Right cardiac atrium (tissue), 5 donors: ENCODE measurements around the gene CAMSAP1. TPM values are rescaled to one million over a fixed set of nuclear protein-coding genes. Genes with fewer than 3 reads are reported as not detected.

Source experiments
- ATAC-seq, 2 donors: fragments of 200-7000 bp; cut with Tn5 transposase; one replicate each; pipeline versions ENCODE4 v1.8.0 to v1.9.1; 2020; ENCODE audit warnings: moderate library complexity in 2 of 2, mild to moderate bottlenecking in 1 of 2
- DNase-seq, 3 donors: peaks; one replicate each; pipeline ENCODE4 v3.0.0-alpha.2; 2020
- H3K27ac ChIP-seq: one replicate; pipeline ENCODE4 v1.5.1; 2013; ENCODE audit warnings: mild to moderate bottlenecking, low read length, control low read depth, moderate library complexity
- H3K27me3 ChIP-seq: one replicate; pipeline ENCODE4 v1.6.1; 2013; ENCODE audit not compliant: control insufficient read depth, insufficient read depth
- H3K4me1 ChIP-seq: one replicate; pipeline ENCODE4 v1.6.1; 2013; ENCODE audit warnings: low read length; ENCODE audit not compliant: control insufficient read depth, insufficient read depth
- H3K4me3 ChIP-seq: one replicate; pipeline ENCODE4 v1.5.1; 2013; ENCODE audit warnings: low read length, control low read depth
- H3K9me3 ChIP-seq: one replicate; pipeline ENCODE4 v1.6.1; 2013; ENCODE audit warnings: low read length; ENCODE audit not compliant: control insufficient read depth
- WGBS: extraction: QIAGEN DNeasy Blood & Tissue Kit; methylation state at CpG from one replicate; pipeline ENCODE4 v1.1.7; 2013; 5-methylcytosine and 5-hydroxymethylcytosine counted together
- intact Hi-C, 4 donors: fragments of 100-400 bp; cut with DNase I; formaldehyde crosslinking; loops; one replicate each; pipeline versions ENCODE4 v1.11.0 to v1.14.0; 2022 to 2023
- polyA plus RNA-seq: library from polyadenylated mRNA; stranded (reverse); fragments of 200-250 nt; gene quantifications from one replicate; pipeline ENCODE4 v1.2.3, GENCODE V29; 2013
- total RNA-seq, 4 donors: library from RNA; stranded (reverse); fragmentation: NEBNext Ultra II Directional; extraction: Animal tissue kit (Norgen Biotek cat#: 25700); gene quantifications; one replicate each; pipeline ENCODE4 v1.2.1, GENCODE V29; 2021
- donor health status: healthy with polysubstance abuse.
- donor health status: DM: no; HTN: yes; CAD: no.
- donor health status: DM: no; HTN: no; CAD: no.
- donor health status: DM: no; HTN: yes; CAD: no; lungs with severe emphysema.
- donor health status: DM: yes; HTN: yes; CAD: no.

The CAMSAP1 gene
- total and polyA plus RNA-seq, 5 donors = 10.0 to 22.8 (median 18.2) TPM

DNA sequence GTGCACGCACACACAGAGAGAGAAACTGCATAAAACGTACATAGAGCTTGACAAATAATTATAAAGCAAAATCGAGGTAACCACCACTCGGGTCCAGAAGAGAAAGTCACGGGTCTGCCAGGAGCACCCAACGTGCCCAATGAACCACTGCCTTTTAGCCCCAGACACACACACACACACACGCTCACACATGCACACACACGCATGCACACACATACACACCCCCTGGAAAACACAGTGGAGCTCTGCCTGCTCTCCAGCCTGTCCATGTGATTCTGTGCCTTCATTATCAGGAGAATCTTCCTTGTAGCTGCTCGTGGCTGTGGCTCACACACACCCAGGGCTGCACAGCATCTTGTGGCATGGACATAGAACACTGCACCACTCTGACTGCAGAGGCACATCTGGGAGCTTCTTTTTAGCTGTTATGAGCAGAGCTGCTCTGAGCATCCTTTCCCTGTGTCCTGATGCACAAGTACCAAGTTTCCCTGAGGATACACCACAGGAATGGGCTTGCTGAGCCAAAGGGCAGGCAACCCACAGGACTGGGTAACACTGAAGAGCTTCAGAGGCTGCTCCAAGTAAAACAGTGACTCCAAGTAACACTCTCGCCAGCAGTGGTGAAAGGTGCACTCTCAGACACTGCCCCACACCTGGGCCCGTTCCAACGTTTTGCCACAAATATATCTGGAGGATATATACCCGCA is 58.9 kb downstream of the CAMSAP1 start:
- H3K27ac ChIP-seq = no peak overlapping the region
- 88% methylated on average over 13 of the region's 13 CpGs for WGBS

DNA sequence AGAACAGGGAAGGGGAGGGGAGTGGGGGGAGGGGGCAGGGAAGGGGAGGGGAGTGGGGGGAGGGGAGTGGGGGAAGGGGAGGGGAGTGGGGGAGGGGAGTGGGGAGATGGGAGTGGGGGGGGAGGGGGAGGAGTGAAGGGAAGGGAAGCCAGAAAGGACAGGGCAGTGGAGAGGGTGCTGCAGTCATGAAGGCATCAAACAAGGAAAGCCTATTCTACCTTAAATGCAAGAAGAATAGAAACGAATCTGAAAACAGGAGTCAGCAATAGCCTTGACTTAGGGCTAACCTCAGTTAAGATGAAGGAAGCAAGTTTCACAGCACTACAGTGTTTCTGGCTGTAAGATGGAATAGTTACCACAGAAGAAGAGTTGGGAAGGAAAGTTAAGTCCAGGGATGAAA is 59.5 kb downstream of the CAMSAP1 start:
- intact Hi-C loops = no loop called here
- no peaks in the 10 kb centered on the region for H3K9me3 ChIP-seq
- H3K4me3 ChIP-seq = no peak overlapping the region
- no peaks in the 10 kb centered on the region for H3K4me1 ChIP-seq
- WGBS = 42% methylated on average over 1 of the region's 1 CpG
- H3K27me3 ChIP-seq = no peaks in the 10 kb centered on the region
- DNase-seq = no peak
- no peak overlapping the region for H3K27ac ChIP-seq
- ATAC-seq = no peak

More for the DNA sequence above, 58.9 kb downstream of the CAMSAP1 start:
- no peak overlapping the region for H3K4me3 ChIP-seq
- H3K9me3 ChIP-seq = no peaks in the 10 kb centered on the region
- H3K4me1 ChIP-seq = no peaks in the 10 kb centered on the region
- DNase-seq (no peak), ATAC-seq (no peak)
- intact Hi-C loops = no loop called here
- no peaks in the 10 kb centered on the region for H3K27me3 ChIP-seq

DNA sequence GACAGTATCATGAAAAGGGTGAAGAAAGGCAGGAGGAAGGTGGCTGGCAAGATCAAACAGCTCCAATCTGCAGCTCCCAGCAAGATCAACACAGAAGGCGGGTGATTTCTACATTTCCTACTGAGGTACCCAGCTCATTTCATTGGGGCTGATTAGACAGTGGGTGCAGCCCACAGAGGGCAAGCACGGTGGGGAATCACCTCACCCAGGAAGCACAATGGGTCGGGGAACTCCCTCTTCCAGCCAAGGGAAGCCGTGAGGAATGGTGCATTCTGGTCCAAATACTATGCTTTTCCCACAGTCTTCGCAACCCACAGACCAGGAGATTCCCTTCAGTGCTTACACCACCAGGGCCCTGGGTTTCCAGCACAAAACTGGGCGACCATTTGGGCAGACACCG is 66.8 kb downstream of the CAMSAP1 start:
- intact Hi-C loops = no loop called here
- Histone ChIP-seq H3K4me3 (no peak overlapping the region), H3K27ac (no peak overlapping the region), H3K9me3 (no peaks in the 10 kb centered on the region), H3K4me1 (no peaks in the 10 kb centered on the region), H3K27me3 (no peaks in the 10 kb centered on the region)
- 87% methylated on average over 7 of the region's 7 CpGs for WGBS
- ATAC-seq = no peak
- DNase-seq = no peak

DNA sequence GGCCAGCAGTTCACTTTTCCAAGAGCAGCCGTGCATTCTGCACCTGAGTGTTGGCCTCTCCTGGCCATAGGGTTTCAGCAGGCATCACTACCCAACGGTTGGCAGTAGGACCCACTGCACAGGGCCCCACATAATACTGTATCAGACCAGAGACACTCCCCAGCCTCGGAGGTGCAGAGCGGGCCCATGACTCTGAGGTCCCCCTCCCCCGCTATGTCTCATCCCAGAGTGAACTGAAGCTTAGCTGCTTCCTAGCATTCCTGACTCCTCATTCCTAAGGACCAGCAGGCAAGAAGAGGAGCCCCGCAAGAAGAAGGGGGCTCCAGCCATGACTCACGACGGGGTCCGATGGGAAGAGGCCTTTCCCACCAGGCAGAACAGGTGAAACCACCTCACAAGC is 67.2 kb downstream of the CAMSAP1 start:
- Histone ChIP-seq H3K27ac (no peak overlapping the region), H3K4me3 (no peak overlapping the region), H3K27me3 (no peaks in the 10 kb centered on the region), H3K4me1 (no peaks in the 10 kb centered on the region), H3K9me3 (no peaks in the 10 kb centered on the region)
- 95% methylated on average over 9 of the region's 9 CpGs for WGBS
- intact Hi-C loops = no loop called here
- no peak for DNase-seq
- ATAC-seq = no peak

DNA sequence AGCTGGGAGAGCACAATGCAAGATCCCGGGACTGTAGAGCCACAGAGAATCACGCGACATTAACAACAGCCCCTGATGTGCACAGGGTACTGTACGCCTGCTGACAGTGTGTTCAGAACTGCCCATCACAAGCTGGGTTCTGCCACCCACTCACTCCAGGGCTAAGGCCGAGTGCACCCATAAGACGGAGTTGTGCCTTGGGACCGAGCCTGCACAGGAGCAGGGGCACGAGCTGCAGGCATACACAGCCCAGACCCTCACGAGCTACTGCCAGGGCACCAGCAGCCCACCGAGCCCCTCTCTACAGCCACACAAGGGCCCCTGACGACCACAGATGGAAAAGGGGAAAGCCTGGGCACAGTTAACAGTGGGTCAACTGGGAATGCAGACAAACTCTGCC is 67.8 kb downstream of the CAMSAP1 start:
- no peaks in the 10 kb centered on the region for H3K27me3 ChIP-seq
- H3K9me3 ChIP-seq = no peaks in the 10 kb centered on the region
- WGBS = 97% methylated on average over 11 of the region's 11 CpGs
- no peaks in the 10 kb centered on the region for H3K4me1 ChIP-seq
- ATAC-seq (no peak), DNase-seq (no peak)
- H3K4me3 ChIP-seq = no peak overlapping the region
- H3K27ac ChIP-seq = no peak overlapping the region
- intact Hi-C loops = no loop called here

DNA sequence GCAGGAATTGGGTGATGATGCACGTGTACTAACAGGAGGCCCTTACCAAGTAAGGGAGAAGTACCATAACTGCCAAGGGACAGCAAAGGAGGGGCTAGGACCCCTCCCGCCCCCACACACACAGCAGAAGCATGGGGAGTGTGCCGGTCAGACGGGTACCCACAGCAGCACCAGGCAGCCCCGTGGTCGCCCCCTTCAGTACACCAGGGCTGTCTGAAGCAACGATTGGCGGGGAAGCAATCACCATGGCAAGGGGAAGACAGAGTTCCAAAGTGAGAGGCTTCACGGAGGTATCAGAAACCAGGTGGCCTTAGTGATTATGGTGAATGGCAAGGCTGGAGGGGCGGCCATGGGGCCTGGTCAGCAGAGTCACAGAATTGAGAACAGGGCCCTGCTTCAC is 72.2 kb downstream of the CAMSAP1 start:
- H3K27me3 ChIP-seq = no peaks in the 10 kb centered on the region
- no peak overlapping the region for H3K27ac ChIP-seq
- no peak overlapping the region for H3K4me3 ChIP-seq
- ATAC-seq = no peak
- no peaks in the 10 kb centered on the region for H3K9me3 ChIP-seq
- whole genome bisulfite sequencing = 90% methylated on average over 10 of the region's 10 CpGs
- DNase-seq = no peak
- intact Hi-C loops = no loop called here
- no peaks in the 10 kb centered on the region for H3K4me1 ChIP-seq

DNA sequence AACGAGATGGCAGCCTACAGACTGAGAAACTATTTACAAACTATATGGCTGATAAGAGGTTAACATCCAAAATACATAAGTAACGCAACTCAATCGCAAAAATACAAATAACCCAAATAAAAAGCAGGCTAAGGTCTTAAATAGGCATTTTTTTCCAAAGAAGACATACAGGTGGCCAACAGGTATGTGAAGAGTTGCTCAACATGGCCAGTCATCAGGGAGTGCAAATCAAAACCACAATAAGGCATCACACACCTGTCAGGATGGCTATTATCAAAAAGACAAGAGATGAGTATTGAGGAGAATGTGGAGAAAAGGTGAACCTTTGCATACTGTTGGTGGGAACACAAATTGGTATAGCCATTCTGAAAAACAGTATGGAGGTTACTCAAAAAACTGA is 73.5 kb downstream of the CAMSAP1 start:
- H3K4me3 ChIP-seq = no peak overlapping the region
- H3K4me1 ChIP-seq = no peaks in the 10 kb centered on the region
- no peak for DNase-seq
- H3K27ac ChIP-seq = no peak overlapping the region
- H3K9me3 ChIP-seq = no peaks in the 10 kb centered on the region
- WGBS = 84% methylated on average over 3 of the region's 3 CpGs
- no peaks in the 10 kb centered on the region for H3K27me3 ChIP-seq
- intact Hi-C loops = no loop called here
- ATAC-seq = no peak

DNA sequence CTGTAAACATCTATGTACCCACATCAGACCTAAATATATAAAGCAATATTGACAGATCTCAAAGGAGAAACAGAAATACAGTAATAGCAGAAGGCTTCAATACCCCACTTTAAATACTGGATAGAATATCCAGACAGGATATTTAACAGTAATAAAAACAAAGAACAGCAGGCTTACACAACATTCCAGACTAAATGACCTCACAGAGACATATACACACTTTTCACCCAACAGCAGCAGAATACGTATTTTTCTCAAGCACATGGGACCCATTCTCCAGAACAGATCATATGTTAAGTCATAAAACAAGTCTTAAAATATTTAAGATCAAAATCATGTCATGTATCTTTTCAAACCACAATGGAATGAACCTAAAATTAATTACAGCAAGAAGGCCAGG is 76.8 kb downstream of the CAMSAP1 start:
- 92% methylated on average over 1 of the region's 1 CpG for WGBS
- no peaks in the 10 kb centered on the region for H3K4me1 ChIP-seq
- DNase-seq (no peak), ATAC-seq (no peak)
- intact Hi-C loops = no loop called here
- no peak overlapping the region for H3K4me3 ChIP-seq
- no peaks in the 10 kb centered on the region for H3K9me3 ChIP-seq
- no peak overlapping the region for H3K27ac ChIP-seq
- H3K27me3 ChIP-seq = no peaks in the 10 kb centered on the region

DNA sequence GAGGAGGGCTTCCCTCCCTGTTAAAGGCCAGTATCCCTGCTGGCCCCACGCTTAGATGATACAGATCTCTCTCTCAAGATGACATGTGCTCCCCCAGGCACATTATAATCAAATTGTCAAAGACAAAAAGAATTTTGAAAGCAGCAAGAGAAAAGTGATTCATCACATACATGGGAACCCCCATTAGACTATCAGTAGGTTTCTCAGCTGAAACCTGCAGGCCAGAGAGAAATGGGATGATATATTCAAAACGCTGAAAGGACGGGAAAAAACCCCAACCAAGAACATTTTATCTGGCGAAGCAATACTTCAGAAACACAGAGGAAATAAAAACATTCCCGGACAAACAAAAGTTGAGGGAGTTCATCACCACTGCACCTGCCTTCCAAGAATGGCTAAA is 78.7 kb downstream of the CAMSAP1 start:
- Histone ChIP-seq H3K27ac (no peak overlapping the region), H3K27me3 (no peaks in the 10 kb centered on the region), H3K4me3 (no peak overlapping the region), H3K9me3 (no peaks in the 10 kb centered on the region), H3K4me1 (no peaks in the 10 kb centered on the region)
- 99% methylated on average over 5 of the region's 5 CpGs for WGBS
- DNase-seq (no peak), ATAC-seq (no peak)
- intact Hi-C loops = no loop called here

DNA sequence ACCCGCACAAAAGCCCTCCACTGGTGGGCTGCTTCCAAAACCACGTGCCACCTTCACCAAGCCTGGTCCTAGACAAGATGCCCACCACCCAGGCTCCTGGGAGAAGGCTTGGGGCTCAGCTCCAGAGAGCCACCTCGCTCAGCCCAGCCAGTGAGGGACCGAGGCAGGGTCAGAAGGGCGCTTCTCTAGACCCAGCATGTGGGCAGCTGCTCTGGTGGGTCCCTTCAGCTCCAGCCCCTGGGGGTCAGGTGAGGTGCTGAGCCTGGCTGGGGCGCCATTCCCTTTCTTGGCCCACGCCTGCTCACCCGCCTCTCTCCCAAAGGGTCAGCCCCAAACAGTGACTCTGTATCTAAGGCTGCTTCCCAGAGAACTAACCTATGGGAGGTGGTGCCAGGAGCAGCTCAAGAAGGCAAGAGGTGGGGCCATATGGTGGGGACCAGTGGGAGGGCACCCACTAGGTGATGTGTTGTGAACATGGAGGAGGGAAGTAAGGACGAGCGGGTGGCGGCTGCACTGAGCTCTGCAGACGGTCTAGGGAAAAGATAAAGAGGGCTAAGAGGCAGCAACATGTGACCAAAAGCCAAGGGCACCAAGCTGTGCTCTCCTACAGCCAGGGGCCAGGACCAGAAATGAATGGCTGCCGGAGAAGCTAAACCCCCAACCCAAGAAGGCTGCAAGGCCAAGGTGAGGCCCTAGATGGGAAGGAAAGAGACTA is 79.3 kb downstream of the CAMSAP1 start:
- ATAC-seq (peak in 1 of 2 donors; percentile 19), DNase-seq (no peak)
- Histone ChIP-seq H3K4me3 (no peak overlapping the region), H3K9me3 (no peaks in the 10 kb centered on the region), H3K27me3 (no peaks in the 10 kb centered on the region), H3K27ac (no peak overlapping the region), H3K4me1 (no peaks in the 10 kb centered on the region)
- intact Hi-C loops = no loop called here
- WGBS = 98% methylated on average over 13 of the region's 13 CpGs

DNA sequence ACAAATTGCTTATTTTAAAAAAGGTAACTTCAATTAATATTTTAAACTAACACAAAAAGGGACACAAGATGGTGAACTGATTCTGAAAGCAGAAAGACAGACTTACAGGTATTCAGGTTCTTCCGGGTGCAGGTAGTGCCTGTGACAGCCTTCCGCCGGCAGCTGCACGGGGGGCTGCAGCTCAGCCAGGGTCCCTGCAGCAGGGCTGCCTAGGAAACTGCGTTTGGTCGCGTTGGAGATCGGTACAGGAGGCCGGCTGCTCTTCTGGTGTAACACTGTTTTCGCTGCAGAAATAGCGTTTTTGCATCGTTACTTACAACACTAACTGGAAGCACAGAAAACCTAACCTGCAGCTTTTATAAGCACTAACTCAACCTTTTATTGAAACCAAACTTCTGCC is 80.0 kb downstream of the CAMSAP1 start:
- intact Hi-C loops = no loop called here
- no peaks in the 10 kb centered on the region for H3K27me3 ChIP-seq

More for the DNA sequence above, 80.0 kb downstream of the CAMSAP1 start:
- no peaks in the 10 kb centered on the region for H3K4me1 ChIP-seq
- H3K9me3 ChIP-seq = no peaks in the 10 kb centered on the region
- DNase-seq = no peak
- H3K27ac ChIP-seq = no peak overlapping the region
- no peak overlapping the region for H3K4me3 ChIP-seq
- 96% methylated on average over 12 of the region's 12 CpGs for WGBS
- no peak for ATAC-seq
